HG03442 (cell line): ENCODE measurements around the gene ETV1.

Source experiments
- ATAC-seq: cut with Tn5 transposase; IDR thresholded peaks from one replicate; pipeline ENCODE4 v1.9.1; 2021; ENCODE audit warnings: mild to moderate bottlenecking, moderate library complexity; ENCODE audit not compliant: unreplicated experiment

The ETV1 gene

GRCh38 chr7:13989126-13989948 is at the start of gene ETV1:
Gene ETV1, minus strand, starts transcription at chr7:13989666. Its CDS starts 614 bp downstream, at chr7:13989052.
- no peak for ATAC-seq

GRCh38 chr7:14024406-14024805 is 34.9 kb upstream of the ETV1 start:
- ATAC-seq, result no peak

- ATAC-seq, result no peak
These were observed 34.4 kb upstream of the ETV1 start for GRCh38 chr7:14023838-14024237.

GRCh38 chr7:14023342-14023741 is 33.9 kb upstream of the ETV1 start:
- no peak for ATAC-seq

- ATAC-seq, result no peak
These were observed 31.6 kb upstream of the ETV1 start for GRCh38 chr7:14021069-14021468.

GRCh38 chr7:14020339-14020900 is 31.0 kb upstream of the ETV1 start:
- no peak for ATAC-seq

- ATAC-seq, result no peak
These were observed 29.3 kb upstream of the ETV1 start for GRCh38 chr7:14018751-14019150.

- ATAC-seq, result no peak
These were observed 27.5 kb upstream of the ETV1 start for GRCh38 chr7:14016950-14017349.

- ATAC-seq, result no peak
These were observed 24.4 kb upstream of the ETV1 start for GRCh38 chr7:14013898-14014297.

- no peak for ATAC-seq
These were observed 20.3 kb upstream of the ETV1 start for GRCh38 chr7:14009453-14010418.

GRCh38 chr7:14001139-14001538 is 11.7 kb upstream of the ETV1 start:
- no peak for ATAC-seq

GRCh38 chr7:14000247-14000646 is 10.8 kb upstream of the ETV1 start:
- ATAC-seq, result no peak

GRCh38 chr7:13998866-13999265 is 9.4 kb upstream of the ETV1 start:
- no peak for ATAC-seq

- no peak for ATAC-seq
These were observed 3.1 kb upstream of the ETV1 start for GRCh38 chr7:13992596-13992964.

- ATAC-seq, result no peak
These were observed 2.5 kb upstream of the ETV1 start for GRCh38 chr7:13991791-13992595.

GRCh38 chr7:13990984-13991790 is 1.7 kb upstream of the ETV1 start:
- peak; percentile 73 for ATAC-seq

- no peak for ATAC-seq
These were observed 985 bp upstream of the ETV1 start for GRCh38 chr7:13990319-13990983.

- ATAC-seq, result no peak
These were observed 461 bp upstream of the ETV1 start for GRCh38 chr7:13989949-13990305.

- no peak for ATAC-seq
These were observed 738 bp downstream of the ETV1 start for GRCh38 chr7:13988731-13989125.
